ENCODE data around the gene STK32C.

STK32C gene

GRCh38 chr10:132209978-132210530 is 97.7 kb downstream of the STK32C start:
- no peak for DNase-seq (ENCODE audit: low spot score)

- DNase-seq (ENCODE audit: low spot score): no peak
These were observed 98.6 kb downstream of the STK32C start for GRCh38 chr10:132209130-132209529.

GRCh38 chr10:132208462-132209050 is 99.2 kb downstream of the STK32C start:
- DNase-seq (ENCODE audit: low spot score): no peak

- DNase-seq (ENCODE audit: low spot score): no peak
These were observed 100.0 kb downstream of the STK32C start for GRCh38 chr10:132207536-132208461.

GRCh38 chr10:132206806-132207535 is 100.8 kb downstream of the STK32C start:
- no peak for DNase-seq (ENCODE audit: low spot score)

- no peak for DNase-seq (ENCODE audit: low spot score)
These were observed 101.4 kb downstream of the STK32C start for GRCh38 chr10:132206377-132206745.

GRCh38 chr10:132205650-132206376 is 101.9 kb downstream of the STK32C start:
- DNase-seq (ENCODE audit: low spot score): no peak

- DNase-seq (ENCODE audit: low spot score): no peak
These were observed 102.8 kb downstream of the STK32C start for GRCh38 chr10:132204781-132205473.

GRCh38 chr10:132204078-132204780 is 103.5 kb downstream of the STK32C start:
- no peak for DNase-seq (ENCODE audit: low spot score)

- no peak for DNase-seq (ENCODE audit: low spot score)
These were observed 104.3 kb downstream of the STK32C start for GRCh38 chr10:132203256-132204077.

GRCh38 chr10:132202070-132202970 is 105.4 kb downstream of the STK32C start:
- no peak for DNase-seq (ENCODE audit: low spot score)

GRCh38 chr10:132201111-132201969 is 106.4 kb downstream of the STK32C start:
- DNase-seq (ENCODE audit: low spot score): no peak

GRCh38 chr10:132200344-132201110 is 107.2 kb downstream of the STK32C start:
- no peak for DNase-seq (ENCODE audit: low spot score)

- DNase-seq (ENCODE audit: low spot score): no peak
These were observed 107.9 kb downstream of the STK32C start for GRCh38 chr10:132199854-132200311.

GRCh38 chr10:132199268-132199853 is 108.4 kb downstream of the STK32C start:
- no peak for DNase-seq (ENCODE audit: low spot score)

Measured in cerebellar cortex (tissue), 1 donor.